H9 (cell line): Measurements from ENCODE around the gene PRPF40B. TPM values are rescaled to one million over a fixed set of nuclear protein-coding genes. Genes with fewer than 3 reads are reported as not detected.

ENCODE experiments used
- DNase-seq: peaks from one replicate; pipeline ENCODE4 v3.0.0-alpha.2; 2017
- H2AFZ ChIP-seq: one replicate; pipeline ENCODE4 v1.6.1; 2013; ENCODE audit warnings: mild to moderate bottlenecking, low read length, control low read depth, moderate library complexity
- H2AK5ac ChIP-seq: 2 replicates; pipeline ENCODE4 v1.6.1; 2013; ENCODE audit warnings: low read length, control low read depth, mixed read lengths; ENCODE audit not compliant: insufficient read length
- H2BK120ac ChIP-seq: one replicate; pipeline ENCODE4 v1.6.1; 2013; ENCODE audit warnings: low read depth, mild to moderate bottlenecking, low read length, control low read depth, inconsistent platforms; ENCODE audit not compliant: poor library complexity, severe bottlenecking
- H2BK12ac ChIP-seq: 2 replicates; pipeline ENCODE4 v1.6.1; 2013; ENCODE audit warnings: low read length, control low read depth, mixed read lengths, low read depth; ENCODE audit not compliant: insufficient read length
- H2BK15ac ChIP-seq: 2 replicates; pipeline ENCODE4 v1.6.1; 2013; ENCODE audit warnings: low read depth, low read length, control low read depth
- H2BK20ac ChIP-seq: one replicate; pipeline ENCODE4 v1.6.1; 2013; ENCODE audit warnings: low read depth, mild to moderate bottlenecking, low read length, control low read depth, inconsistent platforms; ENCODE audit not compliant: poor library complexity, severe bottlenecking
- H2BK5ac ChIP-seq: 2 replicates; pipeline ENCODE4 v1.6.1; 2013; ENCODE audit warnings: low read length, control low read depth, mixed read lengths; ENCODE audit not compliant: insufficient read length
- H3K14ac ChIP-seq: 2 replicates; pipeline ENCODE4 v1.6.1; 2013; ENCODE audit warnings: low read length, control low read depth; ENCODE audit not compliant: insufficient read depth
- H3K18ac ChIP-seq: 2 replicates; pipeline ENCODE4 v1.6.1; 2013; ENCODE audit warnings: low read depth, mild to moderate bottlenecking, mixed read lengths, low read length, control low read depth; ENCODE audit not compliant: insufficient read length
- H3K23ac ChIP-seq: 2 replicates; pipeline ENCODE4 v1.6.1; 2013; ENCODE audit warnings: low read length, control low read depth, mixed read lengths, low read depth; ENCODE audit not compliant: insufficient read length
- H3K23me2 ChIP-seq: 2 replicates; pipeline ENCODE4 v1.6.1; 2013; ENCODE audit warnings: low read depth, mild to moderate bottlenecking, mixed read lengths, low read length, control low read depth; ENCODE audit not compliant: insufficient read length, poor library complexity, severe bottlenecking
- H3K27ac ChIP-seq: 2 replicates; pipeline ENCODE4 v1.5.1; 2013; ENCODE audit warnings: low read length, control low read depth, mixed read lengths, low read depth; ENCODE audit not compliant: insufficient read length
- H3K27me3 ChIP-seq: 2 replicates; pipeline ENCODE4 v1.6.1; 2013; ENCODE audit warnings: low read length, control low read depth, inconsistent platforms; ENCODE audit not compliant: insufficient read depth
- H3K4ac ChIP-seq: 2 replicates; pipeline ENCODE4 v1.6.1; 2013; ENCODE audit warnings: low read depth, mild to moderate bottlenecking, control low read depth, inconsistent platforms, low read length, moderate library complexity
- H3K4me1 ChIP-seq: 2 replicates; pipeline ENCODE4 v1.6.1; 2013; ENCODE audit warnings: low read length, control low read depth, inconsistent platforms; ENCODE audit not compliant: insufficient read depth
- H3K4me2 ChIP-seq: 2 replicates; pipeline ENCODE4 v1.6.1; 2013; ENCODE audit warnings: low read length, control low read depth, mixed read lengths; ENCODE audit not compliant: insufficient read length, insufficient read depth
- H3K56ac ChIP-seq: 2 replicates; pipeline ENCODE4 v1.6.1; 2013; ENCODE audit warnings: low read depth, mild to moderate bottlenecking, mixed read lengths, low read length, control low read depth; ENCODE audit not compliant: insufficient read length
- H3K79me1 ChIP-seq: 2 replicates; pipeline ENCODE4 v1.6.1; 2013; ENCODE audit warnings: low read depth, mild to moderate bottlenecking, moderate library complexity, low read length, control low read depth, inconsistent platforms; ENCODE audit not compliant: insufficient read depth, poor library complexity, severe bottlenecking
- H3K79me2 ChIP-seq: 2 replicates; pipeline ENCODE4 v1.6.1; 2013; ENCODE audit warnings: low read length, control low read depth, inconsistent platforms; ENCODE audit not compliant: insufficient read depth
- H3K9ac ChIP-seq: 2 replicates; pipeline ENCODE4 v1.6.1; 2013; ENCODE audit warnings: low read length, control low read depth, mixed read lengths; ENCODE audit not compliant: insufficient read length; ENCODE audit errors: extremely low read depth
- H3K9me3 ChIP-seq: one replicate; pipeline ENCODE4 v1.6.1; 2013; ENCODE audit warnings: low read depth, low read length, inconsistent platforms; ENCODE audit not compliant: control insufficient read depth
- H3T11ph ChIP-seq: one replicate; pipeline ENCODE4 v1.6.1; 2013; ENCODE audit warnings: mild to moderate bottlenecking, low read length, control low read depth, inconsistent platforms
- H4K20me1 ChIP-seq: one replicate; pipeline ENCODE4 v1.6.1; 2013; ENCODE audit not compliant: control insufficient read depth, insufficient read length, insufficient read depth
- H4K5ac ChIP-seq: 2 replicates; pipeline ENCODE4 v1.6.1; 2013; ENCODE audit warnings: low read depth, mild to moderate bottlenecking, mixed read lengths, low read length, control low read depth; ENCODE audit not compliant: insufficient read length
- H4K8ac ChIP-seq: replicated peaks from 2 replicates; pipeline ENCODE4 v1.6.1; 2013; ENCODE audit warnings: low read length, control low read depth, mixed read lengths, low read depth; ENCODE audit not compliant: insufficient read length
- H4K91ac ChIP-seq: 2 replicates; pipeline ENCODE4 v1.6.1; 2013; ENCODE audit warnings: low read depth, mild to moderate bottlenecking, moderate library complexity, mixed read lengths, low read length, control low read depth; ENCODE audit not compliant: insufficient read length
- H3K27ac Mint-ChIP-seq, 3 experiments: 2 replicates in 2 of 3; 3 replicates in 1 of 3; pipeline ENCODE4 v1.8.0; 2020 to 2021; ENCODE audit warnings: mixed read lengths in 3 of 3, mild to moderate bottlenecking in 1 of 3, moderate library complexity in 1 of 3
- H3K27me3 Mint-ChIP-seq: 2 replicates; pipeline ENCODE4 v1.8.0; 2021; ENCODE audit warnings: low read depth, mild to moderate bottlenecking, moderate library complexity, mixed read lengths
- H3K36me3 Mint-ChIP-seq, 3 experiments: 2 replicates in 2 of 3; 3 replicates in 1 of 3; pipeline ENCODE4 v1.8.0; 2020 to 2021; ENCODE audit warnings: low read depth in 3 of 3, mixed read lengths in 3 of 3; ENCODE audit not compliant: insufficient read depth in 1 of 3
- H3K4me1 Mint-ChIP-seq, 2 experiments: 2 replicates each; pipeline ENCODE4 v1.8.0; 2020; ENCODE audit warnings: mixed read lengths in 2 of 2
- H3K4me3 Mint-ChIP-seq, 2 experiments: 2 replicates in 1 of 2; 3 replicates in 1 of 2; pipeline ENCODE4 v1.8.0; 2020 to 2021; ENCODE audit warnings: mild to moderate bottlenecking in 2 of 2, mixed read lengths in 2 of 2, moderate library complexity in 1 of 2
- H3K9me3 Mint-ChIP-seq, 2 experiments: 2 replicates in 1 of 2; 3 replicates in 1 of 2; pipeline ENCODE4 v1.8.0; 2020; ENCODE audit warnings: mild to moderate bottlenecking in 2 of 2, mixed read lengths in 2 of 2, moderate library complexity in 1 of 2
- WGBS: extraction: QIAGEN DNeasy Blood & Tissue Kit; methylation state at CpG from one replicate; pipeline ENCODE4 v1.1.7; 2013; ENCODE audit warnings: missing lambda C conversion rate, low lambda C conversion rate, mixed read lengths; ENCODE audit not compliant: insufficient read length; ENCODE audit errors: extremely low coverage; 5-methylcytosine and 5-hydroxymethylcytosine counted together
- total RNA-seq: library from RNA; stranded (reverse); gene quantifications from 2 replicates; pipeline ENCODE4 v1.2.1, GENCODE V29; 2021
- TF ChIP-seq, protein P1 (sequence below): fragments of 200-600 bp; sonication (generic); conservative IDR thresholded peaks from 3 replicates; pipeline ENCODE4 v1.8.0; 2021; ENCODE audit warnings: antibody characterized with exemption, mild to moderate bottlenecking

Gene PRPF40B
- total RNA-seq, 1 experiment from 2014 or later = 19.0 TPM

DNA sequence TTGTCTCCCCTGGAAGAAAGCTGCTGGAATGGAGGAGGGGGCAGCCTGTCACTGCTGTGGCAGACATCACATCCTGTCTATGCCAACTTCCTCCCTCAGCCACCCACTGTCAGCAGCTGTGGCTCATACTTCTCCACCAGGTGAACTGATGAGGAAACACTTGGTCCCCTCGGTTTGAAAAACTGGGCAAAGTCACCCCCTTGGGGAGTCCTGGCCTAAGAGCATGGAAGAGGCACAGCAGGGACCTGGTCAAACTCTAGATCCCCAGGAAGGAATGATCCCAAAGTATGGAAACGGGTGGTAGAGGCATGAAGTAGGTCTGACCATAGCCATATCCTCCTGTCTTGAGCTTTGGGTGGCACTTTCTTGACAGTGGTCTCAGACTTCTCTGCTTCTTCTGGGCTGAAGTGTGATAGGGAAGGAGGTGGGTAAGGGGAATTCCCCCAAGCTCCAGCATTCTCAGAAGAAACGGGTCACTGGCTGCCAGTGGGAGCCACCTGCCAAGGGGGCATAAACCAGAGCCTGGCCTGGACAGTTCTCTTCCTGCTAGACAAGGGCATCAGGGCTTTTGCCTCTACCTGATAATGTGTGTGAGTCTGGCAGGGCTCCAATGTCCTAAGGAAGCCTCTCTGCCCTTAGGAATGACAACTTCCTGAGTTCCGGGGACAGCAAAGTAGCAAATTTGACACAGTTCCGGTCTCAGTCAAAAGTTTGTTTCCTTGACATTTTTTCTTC, 47.8 kb downstream of the PRPF40B start:
- H3K27me3 Mint-ChIP-seq = no peaks in the 10 kb centered on the region
- H3K18ac ChIP-seq = no peak overlapping the region
- H4K91ac ChIP-seq = no peak overlapping the region
- no peak overlapping the region for H2AFZ ChIP-seq
- H3K27me3 ChIP-seq = no peaks in the 10 kb centered on the region
- TF ChIP-seq, protein P1, sequence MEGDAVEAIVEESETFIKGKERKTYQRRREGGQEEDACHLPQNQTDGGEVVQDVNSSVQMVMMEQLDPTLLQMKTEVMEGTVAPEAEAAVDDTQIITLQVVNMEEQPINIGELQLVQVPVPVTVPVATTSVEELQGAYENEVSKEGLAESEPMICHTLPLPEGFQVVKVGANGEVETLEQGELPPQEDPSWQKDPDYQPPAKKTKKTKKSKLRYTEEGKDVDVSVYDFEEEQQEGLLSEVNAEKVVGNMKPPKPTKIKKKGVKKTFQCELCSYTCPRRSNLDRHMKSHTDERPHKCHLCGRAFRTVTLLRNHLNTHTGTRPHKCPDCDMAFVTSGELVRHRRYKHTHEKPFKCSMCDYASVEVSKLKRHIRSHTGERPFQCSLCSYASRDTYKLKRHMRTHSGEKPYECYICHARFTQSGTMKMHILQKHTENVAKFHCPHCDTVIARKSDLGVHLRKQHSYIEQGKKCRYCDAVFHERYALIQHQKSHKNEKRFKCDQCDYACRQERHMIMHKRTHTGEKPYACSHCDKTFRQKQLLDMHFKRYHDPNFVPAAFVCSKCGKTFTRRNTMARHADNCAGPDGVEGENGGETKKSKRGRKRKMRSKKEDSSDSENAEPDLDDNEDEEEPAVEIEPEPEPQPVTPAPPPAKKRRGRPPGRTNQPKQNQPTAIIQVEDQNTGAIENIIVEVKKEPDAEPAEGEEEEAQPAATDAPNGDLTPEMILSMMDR = no peak
- no CpG with 5 or more reads among the region's 5 CpGs for WGBS
- no peak overlapping the region for H3K9ac ChIP-seq
- H4K8ac ChIP-seq = peak overlapping the region; percentile 50
- no peak overlapping the region for H3K4ac ChIP-seq
- H3K9me3 Mint-ChIP-seq = no peaks in the 10 kb centered on the region
- H2BK5ac ChIP-seq = no peak overlapping the region
- H3K56ac ChIP-seq = no peak overlapping the region
- no peak overlapping the region for H3K27ac ChIP-seq
- no peaks in the 10 kb centered on the region for H3K23me2 ChIP-seq
- no peak overlapping the region for H3K23ac ChIP-seq
- no peaks in the 10 kb centered on the region; the same call in 1 of the 2 replicates for H3K79me2 ChIP-seq
- no peak overlapping the region for H3T11ph ChIP-seq
- H2BK120ac ChIP-seq = no peak overlapping the region
- no peak overlapping the region for H2BK15ac ChIP-seq
- H3K14ac ChIP-seq = no peak overlapping the region
- no peak overlapping the region for H3K4me3 Mint-ChIP-seq
- no peaks in the 10 kb centered on the region for H4K20me1 ChIP-seq
- no peak overlapping the region for H3K4me2 ChIP-seq
- H3K9me3 ChIP-seq = no peaks in the 10 kb centered on the region
- no peaks in the 10 kb centered on the region for H3K79me1 ChIP-seq
- H3K27ac Mint-ChIP-seq = peak overlapping the region in 1 of 3 experiments; percentile 19; a peak in 1 of 7 replicates
- no peak overlapping the region for H4K5ac ChIP-seq
- no peak overlapping the region for H2BK20ac ChIP-seq
- peaks cover 34 to 41% of the 10 kb centered on the region in 2 experiments for H3K4me1 Mint-ChIP-seq
- H3K4me1 ChIP-seq = peaks cover 3% of the 10 kb centered on the region; the same call in 1 of the 2 replicates
- no peak overlapping the region for H2BK12ac ChIP-seq
- no peak for DNase-seq
- H2AK5ac ChIP-seq = no peak overlapping the region
- H3K36me3 Mint-ChIP-seq = peaks cover 0 to 2% (median 0%) of the 10 kb centered on the region in 3 experiments; a peak in 1 of 7 replicates
